Superior temporal gyrus (tissue), 1 donor: ENCODE results near the gene BHMT.

Experiments
- DNase-seq: peaks from one replicate; pipeline ENCODE4 v3.0.0-alpha.2; 2016; ENCODE audit errors: extremely low spot score

BHMT gene, protein sequence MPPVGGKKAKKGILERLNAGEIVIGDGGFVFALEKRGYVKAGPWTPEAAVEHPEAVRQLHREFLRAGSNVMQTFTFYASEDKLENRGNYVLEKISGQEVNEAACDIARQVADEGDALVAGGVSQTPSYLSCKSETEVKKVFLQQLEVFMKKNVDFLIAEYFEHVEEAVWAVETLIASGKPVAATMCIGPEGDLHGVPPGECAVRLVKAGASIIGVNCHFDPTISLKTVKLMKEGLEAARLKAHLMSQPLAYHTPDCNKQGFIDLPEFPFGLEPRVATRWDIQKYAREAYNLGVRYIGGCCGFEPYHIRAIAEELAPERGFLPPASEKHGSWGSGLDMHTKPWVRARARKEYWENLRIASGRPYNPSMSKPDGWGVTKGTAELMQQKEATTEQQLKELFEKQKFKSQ

DNA sequence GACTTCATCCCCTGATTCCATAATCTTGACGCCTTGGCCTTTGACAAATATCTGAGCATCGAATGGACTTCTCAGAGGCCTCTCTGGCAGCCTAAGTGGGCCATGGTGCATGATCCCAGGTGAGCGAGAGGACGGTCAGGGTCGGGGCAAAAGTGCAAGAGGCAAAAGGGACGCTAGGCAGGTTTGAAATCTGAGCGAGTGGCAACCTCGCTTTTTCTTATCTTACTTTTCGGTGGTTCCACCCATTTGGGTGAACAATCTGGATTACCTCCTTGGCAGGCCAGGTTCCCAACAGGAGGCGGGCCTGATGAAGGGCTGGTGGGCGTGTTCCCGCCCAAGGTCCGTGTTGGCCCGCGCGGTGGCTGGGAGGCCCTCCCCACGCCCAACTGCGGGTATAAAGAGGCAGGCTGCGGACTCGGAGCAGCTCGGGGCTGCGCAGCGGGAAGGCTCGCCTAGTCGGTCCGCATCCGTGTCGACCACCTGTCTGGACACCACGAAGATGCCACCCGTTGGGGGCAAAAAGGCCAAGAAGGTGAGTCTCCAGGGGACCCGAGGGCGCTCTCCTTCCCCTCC, at the start of gene BHMT:
BHMT (plus strand) TSS at position 423 of the 573 bp plus-strand sequence; CDS start at position 500, 77 bp downstream.
- DNase-seq: no peak

- DNase-seq: no peak
These were observed 49.2 kb upstream of the BHMT start for GRCh38 chr5:79062436-79062835.

DNA sequence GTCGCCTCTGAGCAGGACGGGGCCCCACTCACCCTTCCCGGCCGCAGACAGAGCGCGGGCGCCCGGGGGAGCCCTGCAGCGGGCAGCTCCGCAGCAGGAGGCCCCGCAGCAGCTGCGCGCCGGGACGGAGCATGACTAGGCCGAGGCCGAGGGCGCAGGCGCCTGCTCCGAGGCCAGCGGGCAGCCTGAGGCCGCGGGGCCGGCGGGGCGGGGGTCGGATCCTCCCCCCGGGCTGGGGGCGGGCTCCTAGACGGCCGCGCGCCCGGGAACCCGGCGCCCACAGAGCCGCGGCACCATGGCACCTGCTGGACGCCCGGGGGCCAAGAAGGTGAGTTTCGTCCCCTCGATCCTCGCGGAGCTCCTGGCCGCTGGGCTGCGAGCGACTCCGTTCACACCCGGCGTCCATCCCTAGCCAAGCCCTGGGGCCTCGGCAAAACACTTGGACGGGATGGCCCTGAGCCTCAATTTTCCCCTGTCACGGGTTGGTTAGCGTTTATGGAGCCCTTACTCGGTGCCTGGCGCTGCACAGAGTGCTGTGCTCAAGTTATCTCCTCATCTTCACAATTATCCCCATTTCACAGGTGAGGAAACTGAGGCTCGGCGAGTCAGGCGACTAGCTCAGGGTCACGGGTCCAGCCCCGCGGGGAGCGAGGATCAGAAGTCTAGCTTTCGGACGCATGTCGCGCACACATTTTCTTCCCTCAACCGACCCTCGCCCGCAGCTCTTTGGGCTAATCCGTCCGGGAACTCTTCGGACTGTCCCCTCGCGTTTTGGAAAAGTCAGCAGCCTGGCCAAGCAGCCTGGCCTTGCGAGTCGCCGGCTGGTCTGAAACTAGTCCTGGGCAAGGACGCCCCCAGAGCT, 41.9 kb upstream of the BHMT start, which contains the start of the genes BHMT2 and DMGDH:
BHMT2 (plus strand) TSS at position 280 of the 862 bp plus-strand sequence; CDS start at position 296, 16 bp downstream.
DMGDH (minus strand) TSS at position 187 of the 862 bp plus-strand sequence; CDS start at position 133, 54 bp downstream.
- no peak for DNase-seq

GRCh38 chr5:79070350-79070667, 41.3 kb upstream of the BHMT start:
- no peak for DNase-seq

DNA sequence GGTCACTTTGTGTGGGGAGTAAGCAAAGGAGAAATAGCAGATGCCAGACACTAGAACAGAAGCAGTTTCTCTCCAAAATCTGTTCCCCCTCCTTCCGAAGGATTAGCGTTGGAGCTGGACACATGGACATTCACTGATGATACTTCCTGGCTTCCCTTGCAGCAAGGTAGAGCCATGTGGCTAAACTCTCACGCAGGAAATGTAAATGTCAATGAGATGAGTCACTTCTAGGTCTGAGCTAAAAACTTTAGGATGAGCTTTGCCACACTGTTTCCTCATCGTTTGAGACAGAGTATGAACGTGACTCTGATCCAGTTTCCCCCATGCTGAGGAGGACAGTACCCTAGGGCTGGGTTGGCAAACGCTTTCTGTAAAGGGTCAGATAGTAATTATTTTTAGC, 37.0 kb upstream of the BHMT start:
- no peak for DNase-seq

GRCh38 chr5:79075646-79076426, 35.8 kb upstream of the BHMT start:
- DNase-seq: no peak

- DNase-seq: no peak
These were observed 34.8 kb upstream of the BHMT start for GRCh38 chr5:79076819-79077218.

DNA sequence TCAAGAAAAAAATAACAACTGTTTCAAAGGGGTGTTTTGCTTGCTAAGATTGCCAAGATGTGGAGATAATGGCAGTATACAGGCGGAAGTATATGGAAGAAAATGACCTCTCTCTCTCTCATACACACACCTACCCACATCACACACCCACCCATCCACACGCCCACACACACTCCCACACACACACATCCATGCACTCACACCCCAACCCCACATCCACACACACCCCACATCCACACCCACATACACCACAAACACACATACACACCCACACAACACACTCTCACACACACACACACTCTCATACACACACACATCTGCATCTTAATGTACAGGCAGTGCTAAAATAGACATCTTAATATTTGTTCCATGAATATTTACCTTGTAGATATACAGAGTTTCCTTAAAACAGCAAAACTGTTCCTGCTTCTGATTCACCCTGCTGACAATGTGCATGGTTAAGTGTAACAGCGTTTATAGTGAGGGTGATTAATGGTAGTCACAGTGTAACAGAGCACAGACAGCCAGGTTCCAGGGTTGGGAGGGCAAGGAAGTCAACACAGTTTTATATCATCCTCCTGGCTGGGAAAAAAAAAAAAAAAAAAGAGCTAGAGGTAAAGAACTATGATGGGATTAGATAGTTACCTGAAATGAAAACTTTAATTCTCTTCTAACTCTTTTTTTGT, 33.8 kb upstream of the BHMT start:
- no peak for DNase-seq

DNA sequence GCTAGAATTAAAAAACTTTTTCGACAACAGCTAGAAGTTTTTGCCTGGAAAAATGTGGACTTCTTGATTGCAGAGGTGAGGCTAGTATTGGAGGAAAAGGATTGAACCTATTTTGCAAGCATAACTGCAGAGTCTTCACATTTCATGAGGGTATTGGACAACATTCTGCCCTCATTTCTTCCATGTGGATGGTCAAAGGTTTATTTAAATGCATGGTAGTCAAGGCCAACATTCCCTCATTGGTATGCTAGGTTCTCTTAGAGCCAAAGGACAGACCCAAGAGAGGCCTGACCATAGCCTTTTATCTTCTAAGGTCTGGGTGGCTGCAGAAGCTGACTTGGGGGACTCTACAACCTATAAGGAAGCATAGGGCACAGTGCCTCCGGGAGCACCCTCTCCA, 30.8 kb upstream of the BHMT start:
- DNase-seq: no peak

GRCh38 chr5:79081779-79082178, 29.8 kb upstream of the BHMT start:
- DNase-seq: no peak

DNA sequence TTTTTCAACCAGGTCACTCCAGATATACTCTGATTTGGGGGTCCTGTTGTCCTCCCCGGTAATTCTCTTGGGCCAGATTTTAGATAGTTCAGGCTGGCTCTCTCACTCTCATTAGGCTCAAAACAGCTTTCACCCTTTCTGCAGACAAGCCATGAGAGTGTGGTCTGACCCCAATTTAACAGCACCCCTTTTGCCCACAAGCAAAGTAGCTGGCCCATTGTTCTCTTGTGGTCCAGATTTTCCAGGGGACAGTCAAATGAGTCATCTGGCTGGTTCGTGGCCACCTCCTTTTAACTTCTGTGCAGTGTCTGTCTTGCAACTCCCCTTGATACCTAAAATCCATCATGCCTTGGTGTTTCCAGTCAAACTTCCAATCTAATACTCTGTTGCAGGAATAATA, 25.5 kb upstream of the BHMT start:
- DNase-seq: no peak

DNA sequence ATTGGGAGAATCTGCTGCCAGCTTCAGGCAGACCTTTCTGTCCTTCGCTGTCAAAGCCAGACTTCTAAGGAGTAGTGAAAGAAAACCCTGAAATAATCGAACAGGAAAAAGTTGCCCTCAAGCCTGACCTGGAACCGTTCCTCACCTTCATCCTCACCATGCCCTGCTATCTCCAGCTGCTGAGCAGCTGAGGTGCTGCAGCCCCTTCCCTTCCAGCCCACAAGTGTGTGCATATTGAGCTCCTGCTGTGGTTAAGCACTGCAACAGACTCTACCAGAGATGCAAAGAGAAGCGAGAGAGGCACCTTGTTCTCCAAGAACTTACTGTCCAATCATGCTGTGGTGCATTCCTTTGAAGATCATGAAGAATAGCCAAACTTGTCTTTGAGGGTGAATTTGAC, 23.1 kb upstream of the BHMT start:
- no peak for DNase-seq

DNA sequence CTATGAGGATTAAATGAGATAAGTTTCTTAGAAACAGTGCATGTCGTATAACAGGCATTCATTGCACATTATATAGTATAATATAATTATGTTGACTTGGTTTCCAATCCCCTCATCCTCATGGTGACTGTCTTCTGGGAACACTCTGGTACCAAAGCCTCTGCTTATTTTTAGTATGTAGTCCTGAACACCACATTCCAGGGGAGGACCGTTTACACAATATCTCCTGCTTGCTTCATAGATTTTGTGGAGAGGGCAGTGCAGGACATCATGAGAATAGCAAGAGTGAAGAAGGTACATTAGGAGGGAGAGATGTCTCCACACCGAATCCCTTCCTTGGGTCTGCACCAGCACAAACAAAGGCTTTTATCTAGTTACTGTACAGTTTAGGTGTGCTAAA, 20.5 kb upstream of the BHMT start:
- DNase-seq: no peak

- DNase-seq: no peak
These were observed 17.8 kb upstream of the BHMT start for GRCh38 chr5:79093762-79094161.

GRCh38 chr5:79105868-79106267, 5.7 kb upstream of the BHMT start:
- DNase-seq: no peak

- no peak for DNase-seq
These were observed 4.4 kb upstream of the BHMT start for GRCh38 chr5:79107020-79107796.

DNA sequence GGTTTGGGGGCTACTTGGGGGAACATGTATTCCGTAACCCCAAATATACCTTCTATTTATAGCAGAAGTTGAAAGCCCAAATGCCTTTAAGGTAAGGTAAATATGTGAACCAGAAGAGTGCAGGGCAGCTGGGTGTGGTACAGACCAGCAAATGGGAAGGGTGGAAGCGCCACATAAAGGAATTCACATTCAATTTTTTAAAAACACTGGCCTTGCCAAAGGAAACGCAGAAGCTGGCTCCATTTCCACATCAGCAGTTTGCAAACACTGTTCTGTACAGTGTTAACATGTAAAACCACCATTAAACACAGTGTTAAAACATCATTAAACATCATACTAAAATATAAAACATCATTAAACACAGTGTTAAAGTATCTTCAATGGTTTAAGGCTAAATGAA, 3.5 kb upstream of the BHMT start:
- DNase-seq: no peak

DNA sequence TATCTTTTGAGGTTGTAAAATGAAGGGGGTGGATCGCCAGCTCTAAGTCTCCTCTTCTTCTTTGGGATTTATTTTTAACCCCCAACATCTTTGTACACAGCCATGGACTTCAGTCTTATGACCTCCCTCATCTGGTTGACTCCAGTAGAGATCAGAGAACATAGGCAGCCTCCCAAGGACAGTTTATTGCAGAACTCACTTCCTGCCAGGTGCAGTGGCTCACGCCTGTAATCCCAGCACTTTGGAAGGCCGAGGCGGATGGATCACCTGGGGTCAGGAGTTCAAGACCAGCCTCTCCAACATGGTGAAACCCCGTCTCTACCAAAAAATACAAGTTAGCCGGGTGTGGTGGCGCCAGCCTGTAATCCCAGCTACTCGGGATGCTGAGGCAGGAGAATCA, 2.8 kb upstream of the BHMT start:
- DNase-seq: no peak

DNA sequence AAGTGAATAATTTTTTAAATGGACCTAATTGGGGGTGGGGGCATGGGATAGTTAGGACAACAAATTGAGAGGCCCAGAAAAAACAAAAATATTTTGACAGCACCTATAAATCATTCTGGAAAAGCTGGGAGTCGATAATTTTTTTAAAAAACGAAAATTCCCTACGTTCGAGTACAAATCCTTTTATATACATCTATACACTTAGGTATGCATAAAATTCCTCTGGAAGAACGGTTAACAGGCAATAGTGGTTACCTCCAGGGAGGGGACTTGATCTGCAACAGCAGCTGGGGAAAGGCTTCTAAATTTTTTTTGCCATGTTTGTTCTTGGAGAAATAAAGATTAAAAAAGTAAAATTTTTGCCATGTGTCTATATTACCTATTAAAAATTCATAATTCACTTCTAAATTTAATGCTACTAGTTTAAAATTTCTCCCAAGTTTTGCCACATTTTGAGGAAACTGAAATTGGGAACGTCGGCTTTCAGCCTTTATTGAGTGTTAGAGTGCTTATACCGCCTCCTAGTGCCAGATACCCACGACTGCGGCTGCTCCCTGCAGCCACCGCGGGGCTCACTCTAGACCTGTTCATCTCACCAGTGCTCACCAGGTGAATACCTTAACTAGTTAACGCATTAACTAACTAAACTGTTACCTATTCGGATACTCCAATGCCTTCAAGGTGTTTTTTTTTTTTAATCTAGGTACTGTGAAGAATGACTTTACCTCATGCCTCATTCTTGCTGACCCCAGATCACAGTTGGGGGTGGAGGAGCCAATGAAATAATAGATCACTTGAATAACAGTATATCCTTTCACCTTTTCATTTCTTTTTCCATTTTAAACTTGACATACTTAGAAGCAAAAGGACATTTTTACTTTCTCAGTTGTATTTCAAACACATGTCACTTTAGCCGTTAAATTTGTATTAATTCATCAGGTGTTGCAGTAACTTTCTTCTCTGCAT, 1.8 kb upstream of the BHMT start:
- DNase-seq: no peak
